HEK293 (cell line): ENCODE data around the gene PHKG2.

Experiments used
- GLI4 ChIP-seq: fragments of 450-650 bp; formaldehyde crosslinking; IDR thresholded peaks from 2 replicates; pipeline ENCODE4 v1.5.1; 2016; ENCODE audit warnings: missing biosample characterization, missing genetic modification characterization
- GLIS1 ChIP-seq: fragments of 450-650 bp; formaldehyde crosslinking; IDR thresholded peaks from 2 replicates; pipeline ENCODE4 v1.5.1; 2016; ENCODE audit warnings: missing biosample characterization, missing genetic modification characterization
- MYNN ChIP-seq: fragments of 450-650 bp; formaldehyde crosslinking; IDR thresholded peaks from 2 replicates; pipeline ENCODE4 v1.5.1; 2016; ENCODE audit warnings: missing biosample characterization, missing genetic modification characterization, borderline replicate concordance
- MZF1 ChIP-seq: fragments of 450-650 bp; formaldehyde crosslinking; IDR thresholded peaks from 2 replicates; pipeline ENCODE4 v1.5.1; 2017; ENCODE audit warnings: missing biosample characterization, missing genetic modification characterization, borderline replicate concordance
- OVOL3 ChIP-seq: fragments of 450-650 bp; formaldehyde crosslinking; IDR thresholded peaks from 2 replicates; pipeline ENCODE4 v1.5.1; 2016; ENCODE audit warnings: missing biosample characterization, missing genetic modification characterization
- RBAK ChIP-seq: fragments of 450-650 bp; formaldehyde crosslinking; IDR thresholded peaks from 2 replicates; pipeline ENCODE4 v1.5.1; 2016; ENCODE audit warnings: missing biosample characterization, missing genetic modification characterization
- SP7 ChIP-seq: fragments of 450-650 bp; formaldehyde crosslinking; IDR thresholded peaks from 2 replicates; pipeline ENCODE4 v1.5.1; 2016; ENCODE audit warnings: missing biosample characterization, missing genetic modification characterization
- ZBTB1 ChIP-seq: fragments of 450-650 bp; formaldehyde crosslinking; IDR thresholded peaks from 2 replicates; pipeline ENCODE4 v1.5.1; 2016; ENCODE audit warnings: missing biosample characterization, missing genetic modification characterization
- ZBTB21 ChIP-seq: fragments of 450-650 bp; formaldehyde crosslinking; IDR thresholded peaks from 2 replicates; pipeline ENCODE4 v1.5.1; 2017; ENCODE audit warnings: missing biosample characterization, missing genetic modification characterization
- ZEB2 ChIP-seq: fragments of 450-650 bp; formaldehyde crosslinking; IDR thresholded peaks from 2 replicates; pipeline ENCODE4 v1.5.1; 2016; ENCODE audit warnings: missing biosample characterization, missing genetic modification characterization
- ZFP41 ChIP-seq: fragments of 450-650 bp; formaldehyde crosslinking; IDR thresholded peaks from 2 replicates; pipeline ENCODE4 v1.5.1; 2016; ENCODE audit warnings: missing biosample characterization, missing genetic modification characterization, borderline replicate concordance
- ZNF114 ChIP-seq: fragments of 450-650 bp; formaldehyde crosslinking; IDR thresholded peaks from 2 replicates; pipeline ENCODE4 v1.5.0; 2017; ENCODE audit warnings: missing biosample characterization, missing genetic modification characterization
- ZNF155 ChIP-seq: fragments of 450-650 bp; formaldehyde crosslinking; IDR thresholded peaks from 2 replicates; pipeline ENCODE4 v1.5.1; 2016; ENCODE audit warnings: missing biosample characterization, missing genetic modification characterization
- ZNF175 ChIP-seq: fragments of 450-650 bp; formaldehyde crosslinking; IDR thresholded peaks from 2 replicates; pipeline ENCODE4 v1.5.1; 2016; ENCODE audit warnings: missing biosample characterization, missing genetic modification characterization
- ZNF221 ChIP-seq: fragments of 450-650 bp; formaldehyde crosslinking; IDR thresholded peaks from 2 replicates; pipeline ENCODE4 v1.5.1; 2017; ENCODE audit warnings: missing biosample characterization, missing genetic modification characterization, borderline replicate concordance
- ZNF239 ChIP-seq: fragments of 450-650 bp; formaldehyde crosslinking; IDR thresholded peaks from 2 replicates; pipeline ENCODE4 v1.5.1; 2016; ENCODE audit warnings: missing biosample characterization, missing genetic modification characterization
- ZNF24 ChIP-seq: fragments of 450-650 bp; formaldehyde crosslinking; IDR thresholded peaks from 2 replicates; pipeline ENCODE4 v1.5.1; 2016; ENCODE audit warnings: missing biosample characterization, missing genetic modification characterization
- ZNF280D ChIP-seq: fragments of 450-650 bp; formaldehyde crosslinking; IDR thresholded peaks from 2 replicates; pipeline ENCODE4 v1.5.1; 2016; ENCODE audit warnings: missing biosample characterization, missing genetic modification characterization
- ZNF311 ChIP-seq: fragments of 450-650 bp; formaldehyde crosslinking; IDR thresholded peaks from 2 replicates; pipeline ENCODE4 v1.5.1; 2017; ENCODE audit warnings: missing biosample characterization, missing genetic modification characterization, borderline replicate concordance
- ZNF341 ChIP-seq: fragments of 450-650 bp; formaldehyde crosslinking; IDR thresholded peaks from 2 replicates; pipeline ENCODE4; 2016; ENCODE audit warnings: low read depth, missing biosample characterization, missing genetic modification characterization
- ZNF366 ChIP-seq: fragments of 450-650 bp; formaldehyde crosslinking; conservative IDR thresholded peaks from 2 replicates; pipeline ENCODE4 v1.5.1; 2016; ENCODE audit warnings: missing biosample characterization, missing genetic modification characterization
- ZNF423 ChIP-seq: fragments of 450-650 bp; formaldehyde crosslinking; IDR thresholded peaks from 2 replicates; pipeline ENCODE4 v1.5.1; 2016; ENCODE audit warnings: missing biosample characterization, missing genetic modification characterization
- ZNF433 ChIP-seq: fragments of 450-650 bp; formaldehyde crosslinking; IDR thresholded peaks from 2 replicates; pipeline ENCODE4 v1.5.1; 2016; ENCODE audit warnings: missing biosample characterization, missing genetic modification characterization, low read depth
- ZNF48 ChIP-seq: fragments of 450-650 bp; formaldehyde crosslinking; IDR thresholded peaks from 2 replicates; pipeline ENCODE4 v1.5.1; 2016; ENCODE audit warnings: missing biosample characterization, missing genetic modification characterization
- ZNF558 ChIP-seq: fragments of 450-650 bp; formaldehyde crosslinking; IDR thresholded peaks from 2 replicates; pipeline ENCODE4 v1.5.1; 2016; ENCODE audit warnings: missing biosample characterization, missing genetic modification characterization
- ZNF621 ChIP-seq: fragments of 450-650 bp; formaldehyde crosslinking; IDR thresholded peaks from 2 replicates; pipeline ENCODE4 v1.5.1; 2017; ENCODE audit warnings: missing biosample characterization, missing genetic modification characterization
- ZNF707 ChIP-seq: fragments of 450-650 bp; formaldehyde crosslinking; IDR thresholded peaks from 2 replicates; pipeline ENCODE4 v1.5.1; 2016; ENCODE audit warnings: missing biosample characterization, missing genetic modification characterization
- ZNF747 ChIP-seq: fragments of 450-650 bp; formaldehyde crosslinking; IDR thresholded peaks from 2 replicates; pipeline ENCODE4 v1.5.1; 2016; ENCODE audit warnings: missing biosample characterization, missing genetic modification characterization
- ZNF768 ChIP-seq: fragments of 450-650 bp; formaldehyde crosslinking; IDR thresholded peaks from 2 replicates; pipeline ENCODE4 v1.5.1; 2018; ENCODE audit warnings: missing biosample characterization, mild to moderate bottlenecking, missing genetic modification characterization
- ZNF843 ChIP-seq: fragments of 450-650 bp; formaldehyde crosslinking; IDR thresholded peaks from 2 replicates; pipeline ENCODE4 v1.5.1; 2016; ENCODE audit warnings: missing biosample characterization, missing genetic modification characterization
- ZSCAN4 ChIP-seq: fragments of 450-650 bp; formaldehyde crosslinking; IDR thresholded peaks from 2 replicates; pipeline ENCODE4 v1.5.1; 2017; ENCODE audit warnings: missing biosample characterization, missing genetic modification characterization
- TF ChIP-seq, protein P1 (sequence below): fragments of 450-650 bp; formaldehyde crosslinking; IDR thresholded peaks from 2 replicates; pipeline ENCODE4 v1.5.1; 2016; ENCODE audit warnings: missing biosample characterization, missing genetic modification characterization, low read depth
- TF ChIP-seq, protein P2 (sequence below): fragments of 450-650 bp; formaldehyde crosslinking; IDR thresholded peaks from 2 replicates; pipeline ENCODE4 v1.5.1; 2016; ENCODE audit warnings: missing biosample characterization, missing genetic modification characterization

Gene PHKG2

DNA sequence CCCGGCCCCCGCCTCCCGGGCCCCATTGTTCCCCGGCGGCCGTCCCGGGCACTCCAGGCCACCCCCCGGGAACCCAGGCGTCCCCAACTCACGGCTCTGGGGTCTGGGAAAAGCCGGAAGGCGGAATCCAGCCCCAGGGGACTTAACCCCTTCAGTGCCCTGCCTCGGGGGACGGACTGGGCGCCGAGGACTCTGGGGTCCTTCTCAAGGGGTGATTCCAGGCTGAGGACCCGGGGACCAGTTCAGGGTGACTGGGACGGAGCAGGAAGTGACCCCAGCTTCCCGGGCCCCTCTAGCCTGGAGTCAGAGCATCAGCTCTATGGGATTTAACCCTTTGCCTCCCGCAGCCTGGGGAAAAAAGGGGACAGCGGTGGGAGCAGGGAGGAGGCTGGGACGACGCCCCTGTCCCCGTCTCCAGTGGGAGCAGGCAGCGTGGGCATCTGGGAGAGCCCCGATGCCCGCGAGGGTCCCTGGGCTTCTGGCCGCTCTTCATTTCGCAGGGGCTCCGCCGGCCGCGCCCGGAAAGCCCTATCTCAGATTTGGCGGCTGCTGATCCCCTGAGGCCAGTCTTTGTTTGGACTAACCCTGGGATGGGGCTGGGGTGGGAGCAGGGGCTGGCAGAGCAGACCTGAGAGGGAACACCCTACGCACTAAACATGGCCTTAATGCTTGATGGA is 38.8 kb downstream of the PHKG2 start, which contains the start of gene ZNF629 (continued):
- TF ChIP-seq ZNF175 (tag by site-specific recombination) (no peak), ZFP41 (no peak), ZNF114 (tag by site-specific recombination) (no peak), ZNF280D (tag by site-specific recombination) (no peak), ZNF843 (tag by site-specific recombination) (peak; percentile 71), ZNF341 (tag by site-specific recombination) (peak; percentile 77), OVOL3 (tag by site-specific recombination) (no peak), GLIS1 (tag by site-specific recombination) (peak; percentile 11), ZNF768 (tag by site-specific recombination) (no peak), GLI4 (tag by site-specific recombination) (no peak), ZBTB1 (tag by site-specific recombination) (peak; percentile 65; the same call in 1 of the 2 replicates), ZBTB21 (peak; percentile 64; the same call in 1 of the 2 replicates), ZSCAN4 (tag by site-specific recombination) (peak; percentile 53), ZNF558 (tag by site-specific recombination) (0 out of 2 replicates have a peak, but pooled peaks have one; percentile 11), ZNF747 (tag by site-specific recombination) (no peak), RBAK (tag by site-specific recombination) (no peak), ZNF707 (tag by site-specific recombination) (no peak), MYNN (tag by site-specific recombination) (no peak), ZNF239 (tag by site-specific recombination) (no peak), ZNF221 (tag by site-specific recombination) (no peak), ZNF48 (tag by site-specific recombination) (no peak), ZNF311 (tag by site-specific recombination) (no peak), ZEB2 (tag by site-specific recombination) (no peak; the same call in none of the 2 replicates), ZNF366 (tag by site-specific recombination) (no peak), MZF1 (tag by site-specific recombination) (no peak), ZNF155 (tag by site-specific recombination) (no peak), SP7 (tag by site-specific recombination) (peak; percentile 70; the same call in 1 of the 2 replicates), ZNF433 (tag by site-specific recombination) (no peak), ZNF24 (peak; percentile 80), ZNF621 (tag by site-specific recombination) (no peak), ZNF423 (tag by site-specific recombination) (no peak)
- TF ChIP-seq, protein P1, sequence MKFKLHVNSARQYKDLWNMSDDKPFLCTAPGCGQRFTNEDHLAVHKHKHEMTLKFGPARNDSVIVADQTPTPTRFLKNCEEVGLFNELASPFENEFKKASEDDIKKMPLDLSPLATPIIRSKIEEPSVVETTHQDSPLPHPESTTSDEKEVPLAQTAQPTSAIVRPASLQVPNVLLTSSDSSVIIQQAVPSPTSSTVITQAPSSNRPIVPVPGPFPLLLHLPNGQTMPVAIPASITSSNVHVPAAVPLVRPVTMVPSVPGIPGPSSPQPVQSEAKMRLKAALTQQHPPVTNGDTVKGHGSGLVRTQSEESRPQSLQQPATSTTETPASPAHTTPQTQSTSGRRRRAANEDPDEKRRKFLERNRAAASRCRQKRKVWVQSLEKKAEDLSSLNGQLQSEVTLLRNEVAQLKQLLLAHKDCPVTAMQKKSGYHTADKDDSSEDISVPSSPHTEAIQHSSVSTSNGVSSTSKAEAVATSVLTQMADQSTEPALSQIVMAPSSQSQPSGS (tag by site-specific recombination), result no peak
- TF ChIP-seq, protein P2, sequence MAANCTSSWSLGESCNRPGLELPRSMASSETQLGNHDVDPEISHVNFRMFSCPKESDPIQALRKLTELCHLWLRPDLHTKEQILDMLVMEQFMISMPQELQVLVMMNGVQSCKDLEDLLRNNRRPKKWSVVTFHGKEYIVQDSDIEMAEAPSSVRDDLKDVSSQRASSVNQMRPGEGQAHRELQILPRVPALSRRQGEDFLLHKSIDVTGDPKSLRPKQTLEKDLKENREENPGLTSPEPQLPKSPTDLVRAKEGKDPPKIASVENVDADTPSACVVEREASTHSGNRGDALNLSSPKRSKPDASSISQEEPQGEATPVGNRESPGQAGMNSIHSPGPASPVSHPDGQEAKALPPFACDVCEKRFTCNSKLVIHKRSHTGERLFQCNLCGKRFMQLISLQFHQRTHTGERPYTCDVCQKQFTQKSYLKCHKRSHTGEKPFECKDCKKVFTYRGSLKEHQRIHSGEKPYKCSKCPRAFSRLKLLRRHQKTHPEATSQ (tag by site-specific recombination), result no peak
